Measurements from ENCODE around the gene TREH.
"Not testable (repeated sequence)": the region's sequence is repeated elsewhere in the genome, so short reads cannot be mapped to it uniquely, and the experiment has no call there.

TREH gene

GRCh38 chr11:118682372-118682771 is 2.9 kb upstream of the TREH start:
- Histone ChIP-seq H3K9me3 (ENCODE audit: insufficient read depth, low read depth, low read length) (no peaks in the 10 kb centered on the region; the same call in 1 of the 2 replicates), H3K36me3 (ENCODE audit: insufficient read depth, low read depth, low read length) (no peaks in the 10 kb centered on the region), H3K4me1 (ENCODE audit: insufficient read depth, low read length) (no peaks in the 10 kb centered on the region), H3K4me3 (ENCODE audit: low read length) (no peak overlapping the region), H3K27me3 (ENCODE audit: insufficient read depth, low read length) (no peaks in the 10 kb centered on the region), H3K27ac (ENCODE audit: low read length) (no peak overlapping the region), H3K9ac (ENCODE audit: low read depth, low read length) (no peak overlapping the region)

- not testable (repeated sequence) for H3K27ac ChIP-seq (ENCODE audit: low read length); H3K4me1 ChIP-seq (ENCODE audit: insufficient read depth, low read length); H3K9ac ChIP-seq (ENCODE audit: low read depth, low read length); H3K36me3 ChIP-seq (ENCODE audit: insufficient read depth, low read depth, low read length); H3K4me3 ChIP-seq (ENCODE audit: low read length); H3K27me3 ChIP-seq (ENCODE audit: insufficient read depth, low read length)
- peaks cover 10% of the 10 kb centered on the region; the same call in 1 of the 2 replicates for H3K9me3 ChIP-seq (ENCODE audit: insufficient read depth, low read depth, low read length)
Observed at GRCh38 chr11:118678908-118679307, 542 bp downstream of the TREH start.

DNA sequence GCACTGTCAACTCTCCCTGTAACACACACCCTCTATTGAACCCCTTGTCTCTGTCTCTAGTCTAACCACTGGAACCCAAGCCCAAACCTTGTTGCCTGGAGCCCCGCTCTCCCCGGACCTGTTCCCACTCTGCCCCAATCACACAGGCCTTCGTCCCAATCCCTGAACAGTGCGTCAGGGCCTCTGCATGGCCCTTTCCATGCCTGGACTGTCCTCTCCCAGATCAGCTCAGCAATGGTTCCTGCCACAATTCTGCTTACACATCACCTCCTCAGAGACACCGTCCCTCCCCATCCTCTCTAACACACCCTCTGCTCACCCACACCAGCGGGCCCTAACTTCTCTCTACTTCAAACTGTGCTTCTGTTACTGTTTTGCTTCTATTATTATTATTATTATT is 1.5 kb downstream of the TREH start:
- H3K9me3 ChIP-seq (ENCODE audit: insufficient read depth, low read depth, low read length), result peaks cover 10% of the 10 kb centered on the region; the same call in 1 of the 2 replicates
- no peaks in the 10 kb centered on the region for H3K27me3 ChIP-seq (ENCODE audit: insufficient read depth, low read length)
- H3K4me1 ChIP-seq (ENCODE audit: insufficient read depth, low read length), result no peaks in the 10 kb centered on the region
- no peak overlapping the region for H3K27ac ChIP-seq (ENCODE audit: low read length)
- H3K9ac ChIP-seq (ENCODE audit: low read depth, low read length), result no peak overlapping the region
- no peaks in the 10 kb centered on the region for H3K36me3 ChIP-seq (ENCODE audit: insufficient read depth, low read depth, low read length)
- H3K4me3 ChIP-seq (ENCODE audit: low read length), result no peak overlapping the region

- Histone ChIP-seq H3K27me3 (ENCODE audit: insufficient read depth, low read length) (no peaks in the 10 kb centered on the region), H3K36me3 (ENCODE audit: insufficient read depth, low read depth, low read length) (no peaks in the 10 kb centered on the region), H3K9me3 (ENCODE audit: insufficient read depth, low read depth, low read length) (peaks cover 10% of the 10 kb centered on the region; the same call in 1 of the 2 replicates), H3K4me3 (ENCODE audit: low read length) (no peak overlapping the region), H3K4me1 (ENCODE audit: insufficient read depth, low read length) (no peaks in the 10 kb centered on the region), H3K9ac (ENCODE audit: low read depth, low read length) (no peak overlapping the region), H3K27ac (ENCODE audit: low read length) (no peak overlapping the region)
Observed at GRCh38 chr11:118674082-118674435, 5.4 kb downstream of the TREH start.

DNA sequence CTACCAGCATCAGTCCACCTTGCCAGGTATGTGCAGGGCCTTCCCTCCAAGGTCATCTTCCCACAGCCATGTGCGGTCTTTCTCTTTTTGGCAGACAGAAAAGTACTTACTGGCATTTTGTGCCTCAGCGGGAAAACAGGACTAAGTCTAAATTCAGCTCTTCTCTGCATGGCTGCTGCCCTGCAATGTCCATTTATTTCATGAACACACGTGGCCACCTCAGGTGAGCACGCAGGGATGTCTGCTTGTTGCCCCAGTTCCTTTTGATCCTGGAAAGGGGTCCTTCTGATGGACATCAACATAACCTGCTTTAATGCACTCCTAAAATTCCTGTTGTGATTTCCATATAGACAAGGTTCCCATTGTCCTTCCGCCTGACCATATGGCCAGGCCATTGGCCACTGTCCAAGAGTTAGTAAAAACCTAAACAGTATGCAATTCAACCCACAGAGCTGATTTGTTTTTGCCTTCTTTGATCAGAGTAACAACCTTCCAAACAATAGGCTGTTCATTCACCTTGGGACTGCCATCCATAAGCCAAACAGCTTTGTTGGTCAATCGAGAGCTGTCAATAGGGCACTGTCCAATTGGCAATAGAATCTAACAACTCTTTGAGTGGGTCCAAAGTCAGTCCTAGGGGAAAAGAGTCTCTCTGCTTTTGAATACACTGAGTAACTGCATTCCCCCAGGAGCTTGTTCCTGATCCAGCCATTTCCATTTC is 5.9 kb downstream of the TREH start:
- Histone ChIP-seq H3K27ac (ENCODE audit: low read length) (no peak overlapping the region), H3K9me3 (ENCODE audit: insufficient read depth, low read depth, low read length) (peaks cover 10% of the 10 kb centered on the region; the same call in 1 of the 2 replicates), H3K27me3 (ENCODE audit: insufficient read depth, low read length) (no peaks in the 10 kb centered on the region), H3K36me3 (ENCODE audit: insufficient read depth, low read depth, low read length) (no peaks in the 10 kb centered on the region), H3K9ac (ENCODE audit: low read depth, low read length) (no peak overlapping the region), H3K4me1 (ENCODE audit: insufficient read depth, low read length) (no peaks in the 10 kb centered on the region), H3K4me3 (ENCODE audit: low read length) (no peak overlapping the region)

DNA sequence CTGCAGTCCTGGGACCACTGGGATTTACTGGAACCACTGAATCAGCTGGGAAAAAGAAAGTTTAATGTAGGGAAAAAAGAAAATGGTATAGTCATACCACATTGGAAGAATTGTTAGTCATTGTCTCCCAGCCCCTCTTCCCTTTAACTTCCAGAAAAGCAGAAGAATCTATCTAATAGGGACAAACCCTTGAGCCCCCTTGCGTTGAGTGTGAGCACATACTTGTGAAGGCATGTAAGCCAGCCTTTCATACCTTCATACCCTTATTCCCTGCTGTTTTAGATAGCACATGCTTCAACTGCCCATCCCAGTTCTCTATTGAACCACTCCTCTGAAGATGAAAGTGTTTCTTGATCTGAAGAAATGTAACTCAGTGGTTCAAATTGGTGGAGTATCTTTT is 6.6 kb downstream of the TREH start:
- Histone ChIP-seq H3K4me1 (ENCODE audit: insufficient read depth, low read length) (no peaks in the 10 kb centered on the region), H3K4me3 (ENCODE audit: low read length) (no peak overlapping the region), H3K9me3 (ENCODE audit: insufficient read depth, low read depth, low read length) (peaks cover 10% of the 10 kb centered on the region; the same call in 1 of the 2 replicates), H3K27ac (ENCODE audit: low read length) (no peak overlapping the region), H3K36me3 (ENCODE audit: insufficient read depth, low read depth, low read length) (no peaks in the 10 kb centered on the region), H3K27me3 (ENCODE audit: insufficient read depth, low read length) (no peaks in the 10 kb centered on the region), H3K9ac (ENCODE audit: low read depth, low read length) (no peak overlapping the region)

DNA sequence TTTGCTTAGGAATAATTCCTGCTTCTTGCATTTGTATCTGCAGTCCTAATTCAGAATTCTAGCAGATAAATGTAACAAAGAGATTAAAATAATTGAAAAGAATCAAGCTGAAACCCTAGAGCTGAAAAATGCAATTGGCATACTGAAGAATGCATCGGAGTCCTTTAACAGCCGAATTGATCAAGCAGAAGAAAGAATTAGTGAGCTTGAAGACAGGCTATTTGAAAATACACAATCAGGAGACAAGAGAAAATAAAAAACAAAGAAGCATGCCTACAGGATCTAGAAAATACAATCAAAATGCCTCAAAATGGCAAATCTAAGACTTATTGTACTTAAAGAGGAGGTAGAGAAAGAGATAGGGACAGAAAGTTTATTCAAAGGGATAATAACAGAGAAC is 8.2 kb downstream of the TREH start:
- H3K27me3 ChIP-seq (ENCODE audit: insufficient read depth, low read length), result no peaks in the 10 kb centered on the region
- no peaks in the 10 kb centered on the region for H3K4me1 ChIP-seq (ENCODE audit: insufficient read depth, low read length)
- H3K27ac ChIP-seq (ENCODE audit: low read length), result no peak overlapping the region
- H3K9ac ChIP-seq (ENCODE audit: low read depth, low read length), result no peak overlapping the region
- H3K4me3 ChIP-seq (ENCODE audit: low read length), result no peak overlapping the region
- no peaks in the 10 kb centered on the region for H3K36me3 ChIP-seq (ENCODE audit: insufficient read depth, low read depth, low read length)
- H3K9me3 ChIP-seq (ENCODE audit: insufficient read depth, low read depth, low read length), result peaks cover 10% of the 10 kb centered on the region; the same call in 1 of the 2 replicates

DNA sequence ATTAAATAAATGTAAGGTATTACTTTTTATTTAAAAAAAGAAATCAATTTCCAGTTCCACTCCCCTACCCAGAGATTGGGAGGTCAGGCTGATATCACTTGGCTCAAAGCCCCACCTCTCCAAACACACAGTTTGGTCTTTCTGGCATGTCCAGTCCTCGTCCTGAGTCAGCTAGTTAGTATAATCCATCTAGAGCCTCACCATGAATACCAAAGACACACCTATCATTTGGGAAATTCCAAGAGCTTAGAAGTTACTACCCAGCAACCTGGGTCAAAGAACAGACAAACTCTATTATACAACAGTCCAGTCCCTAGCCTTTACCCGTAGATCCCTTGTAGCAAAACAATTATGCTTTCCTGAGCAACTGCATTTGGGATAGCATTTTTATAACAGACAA is 9.4 kb downstream of the TREH start:
- H3K9me3 ChIP-seq (ENCODE audit: insufficient read depth, low read depth, low read length), result no peaks in the 10 kb centered on the region
- no peak overlapping the region for H3K4me3 ChIP-seq (ENCODE audit: low read length)
- H3K27ac ChIP-seq (ENCODE audit: low read length), result no peak overlapping the region
- H3K27me3 ChIP-seq (ENCODE audit: insufficient read depth, low read length), result no peaks in the 10 kb centered on the region
- H3K4me1 ChIP-seq (ENCODE audit: insufficient read depth, low read length), result no peaks in the 10 kb centered on the region
- H3K9ac ChIP-seq (ENCODE audit: low read depth, low read length), result no peak overlapping the region
- H3K36me3 ChIP-seq (ENCODE audit: insufficient read depth, low read depth, low read length), result no peaks in the 10 kb centered on the region

DNA sequence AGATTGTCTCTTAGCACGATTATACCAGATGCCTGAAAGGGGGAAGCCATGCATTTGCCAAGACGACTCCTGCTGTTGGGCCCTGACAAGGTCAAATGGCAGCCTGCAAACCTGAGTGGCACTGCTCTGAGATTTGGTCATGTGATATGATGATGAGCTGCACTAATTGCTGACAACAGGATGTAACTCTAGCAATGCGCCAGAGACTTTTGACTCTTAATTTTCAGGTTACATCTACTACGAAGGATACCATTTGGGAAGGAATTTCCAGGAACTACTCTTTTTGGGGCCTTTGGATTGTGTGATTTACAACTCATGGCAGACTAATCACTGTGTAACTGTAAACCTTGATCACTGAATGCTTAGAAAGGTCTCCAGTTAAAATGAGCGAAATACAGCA is 13.1 kb downstream of the TREH start:
- Histone ChIP-seq H3K4me1 (ENCODE audit: insufficient read depth, low read length) (no peaks in the 10 kb centered on the region), H3K4me3 (ENCODE audit: low read length) (no peak overlapping the region), H3K27me3 (ENCODE audit: insufficient read depth, low read length) (no peaks in the 10 kb centered on the region), H3K9ac (ENCODE audit: low read depth, low read length) (no peak overlapping the region), H3K27ac (ENCODE audit: low read length) (no peak overlapping the region), H3K9me3 (ENCODE audit: insufficient read depth, low read depth, low read length) (no peaks in the 10 kb centered on the region), H3K36me3 (ENCODE audit: insufficient read depth, low read depth, low read length) (no peaks in the 10 kb centered on the region)

- Histone ChIP-seq H3K4me1 (ENCODE audit: insufficient read depth, low read length) (peaks cover 10% of the 10 kb centered on the region), H3K27ac (ENCODE audit: low read length) (no peak overlapping the region), H3K27me3 (ENCODE audit: insufficient read depth, low read length) (no peaks in the 10 kb centered on the region), H3K9me3 (ENCODE audit: insufficient read depth, low read depth, low read length) (no peaks in the 10 kb centered on the region), H3K9ac (ENCODE audit: low read depth, low read length) (no peak overlapping the region), H3K4me3 (ENCODE audit: low read length) (no peak overlapping the region), H3K36me3 (ENCODE audit: insufficient read depth, low read depth, low read length) (no peaks in the 10 kb centered on the region)
Observed at GRCh38 chr11:118663902-118664301, 15.5 kb downstream of the TREH start.

DNA sequence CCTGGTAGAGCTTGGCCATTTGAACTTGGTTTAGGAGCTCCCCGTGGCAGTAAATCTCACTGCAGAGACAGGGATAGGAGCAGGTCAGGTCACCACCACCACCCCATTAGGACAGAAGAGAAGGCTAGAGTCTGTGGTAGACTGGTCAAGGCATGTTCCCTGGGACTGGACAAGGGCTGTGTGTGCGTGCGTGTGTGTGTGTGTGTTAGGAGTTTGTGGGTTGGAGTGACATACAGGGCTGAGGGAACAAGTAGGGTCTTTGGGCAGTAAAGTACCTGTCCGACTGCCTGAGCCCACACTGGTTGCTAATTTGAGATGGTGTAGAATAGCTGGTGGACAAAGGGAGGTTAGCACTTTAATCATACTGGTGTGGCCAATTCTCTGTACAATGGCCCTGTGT is 16.1 kb downstream of the TREH start:
- Histone ChIP-seq H3K27me3 (ENCODE audit: insufficient read depth, low read length) (no peaks in the 10 kb centered on the region), H3K36me3 (ENCODE audit: insufficient read depth, low read depth, low read length) (no peaks in the 10 kb centered on the region), H3K9ac (ENCODE audit: low read depth, low read length) (no peak overlapping the region), H3K4me3 (ENCODE audit: low read length) (no peak overlapping the region), H3K9me3 (ENCODE audit: insufficient read depth, low read depth, low read length) (no peaks in the 10 kb centered on the region), H3K4me1 (ENCODE audit: insufficient read depth, low read length) (peaks cover 10% of the 10 kb centered on the region), H3K27ac (ENCODE audit: low read length) (no peak overlapping the region)

DNA sequence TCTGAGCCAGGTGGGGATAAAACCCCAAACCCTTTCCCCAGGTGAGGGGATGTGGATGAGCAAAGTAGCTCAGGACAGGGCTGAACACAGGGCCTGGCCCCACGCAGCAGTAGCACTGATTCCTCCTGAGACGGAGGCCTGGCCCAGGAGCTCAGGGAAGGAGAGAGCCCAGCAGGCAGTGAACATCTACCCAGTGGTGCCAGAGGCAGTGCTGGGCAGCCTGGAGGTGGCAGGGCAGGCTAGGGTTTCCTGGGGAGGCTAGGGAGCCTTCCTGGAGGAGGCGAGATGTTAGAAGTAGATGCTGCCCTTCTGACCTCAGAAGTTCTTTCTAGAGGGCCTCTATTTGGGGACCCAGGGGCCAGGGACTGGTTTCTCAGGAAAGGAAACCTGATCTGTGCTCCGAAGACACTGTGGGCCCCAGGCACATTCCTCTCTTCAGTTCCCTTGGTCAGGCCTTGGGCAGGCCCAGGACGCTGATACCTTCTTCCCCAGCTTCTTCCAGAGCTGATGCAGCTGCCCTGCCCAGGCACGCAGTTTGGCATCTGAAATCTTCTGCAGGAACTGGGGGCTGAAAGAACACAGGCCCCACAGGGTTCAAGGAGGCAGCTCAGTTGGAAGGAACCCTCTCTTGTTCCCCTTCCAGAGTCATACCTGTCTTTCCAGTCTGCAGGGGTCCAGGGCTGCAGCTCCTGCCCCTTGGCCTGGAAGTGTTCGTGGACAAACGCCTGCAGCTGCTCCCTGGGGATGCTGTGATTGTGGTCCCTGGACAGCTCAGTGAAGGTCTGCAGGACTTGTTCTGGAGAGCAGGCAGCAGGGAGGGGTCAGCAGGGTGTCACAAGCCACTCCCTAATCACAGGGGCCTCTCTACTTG is 16.8 kb downstream of the TREH start:
- H3K4me1 ChIP-seq (ENCODE audit: insufficient read depth, low read length), result peaks cover 10% of the 10 kb centered on the region
- no peak overlapping the region for H3K27ac ChIP-seq (ENCODE audit: low read length)
- H3K9me3 ChIP-seq (ENCODE audit: insufficient read depth, low read depth, low read length), result no peaks in the 10 kb centered on the region
- no peak overlapping the region for H3K9ac ChIP-seq (ENCODE audit: low read depth, low read length)
- no peaks in the 10 kb centered on the region for H3K27me3 ChIP-seq (ENCODE audit: insufficient read depth, low read length)
- no peak overlapping the region for H3K4me3 ChIP-seq (ENCODE audit: low read length)
- peaks cover under 1% of the 10 kb centered on the region; the same call in 1 of the 2 replicates for H3K36me3 ChIP-seq (ENCODE audit: insufficient read depth, low read depth, low read length)
